Sciatic nerve (tissue), 2 donors: ENCODE measurements around the gene FPR3. TPM values are rescaled to one million over a fixed set of nuclear protein-coding genes. Genes with fewer than 3 reads are reported as not detected.
A peak's percentile ranks its signal among the peaks of the same experiment; 100 is the strongest.

Source experiments
- ATAC-seq: fragments of 200-7000 bp; cut with Tn5 transposase; one replicate; pipeline ENCODE4 v1.9.1; 2020; ENCODE audit warnings: mild to moderate bottlenecking, moderate library complexity
- DNase-seq: peaks from one replicate; pipeline ENCODE4 v3.0.0-alpha.2; 2020; ENCODE audit warnings: low spot score
- intact Hi-C: fragments of 100-400 bp; cut with DNase I; formaldehyde crosslinking; loops from one replicate; pipeline ENCODE4 v1.14.2; 2022
- total RNA-seq: library from RNA; stranded (reverse); fragmentation: NEBNext Ultra II Directional; extraction: Animal tissue kit (Norgen Biotek cat#: 25700); gene quantifications from one replicate; pipeline ENCODE4 v1.2.1, GENCODE V29; 2021
- donor health status: DM: no; HTN: no; CAD: no.
- donor health status: DM: no; HTN: no; CAD: no.

FPR3 gene
- total RNA-seq, 1 donor from 2014 or later = 8.8 TPM

DNA sequence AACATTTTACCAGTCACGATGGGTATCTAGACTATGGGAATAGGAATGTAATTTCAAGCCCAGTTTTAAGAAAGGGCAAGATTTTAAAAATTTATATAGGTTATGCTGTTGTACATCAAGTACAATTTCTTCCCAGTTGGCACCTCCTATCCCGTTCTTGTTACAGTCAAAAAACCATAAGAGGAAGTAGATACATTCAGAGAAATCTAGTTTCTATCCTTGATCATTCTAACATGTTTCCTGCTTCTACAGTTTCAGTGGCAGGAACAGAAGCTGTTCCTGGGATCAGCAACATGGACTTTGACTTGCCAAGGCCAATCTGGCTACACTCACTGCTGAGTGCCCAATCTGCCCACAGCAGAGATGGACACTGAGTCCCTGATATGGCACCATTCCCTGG, 14.7 kb upstream of the FPR3 start:
- intact Hi-C loops = no loop called here
- DNase-seq = no peak
- no peak for ATAC-seq

DNA sequence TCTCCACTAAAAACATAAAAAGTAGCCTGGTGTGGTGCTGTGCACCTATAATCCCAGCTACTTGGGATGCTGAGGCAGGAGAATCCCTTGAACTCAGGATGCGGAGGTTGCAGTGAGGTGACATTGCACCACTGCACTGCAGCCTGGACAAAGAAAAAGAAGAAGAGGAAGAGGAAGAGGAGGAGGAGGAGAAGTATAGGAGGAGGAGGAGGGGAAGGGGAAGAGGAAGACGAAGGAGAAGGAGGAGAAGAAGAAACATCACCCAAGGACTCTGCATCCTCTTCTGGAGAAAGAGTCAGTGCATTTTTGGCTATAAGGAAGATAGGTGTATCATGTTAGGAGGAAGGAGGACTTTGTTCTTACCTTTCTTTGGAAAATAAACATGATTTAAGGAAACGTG, 13.0 kb upstream of the FPR3 start:
- DNase-seq (no peak), ATAC-seq (no peak)
- intact Hi-C loops = no loop called here

DNA sequence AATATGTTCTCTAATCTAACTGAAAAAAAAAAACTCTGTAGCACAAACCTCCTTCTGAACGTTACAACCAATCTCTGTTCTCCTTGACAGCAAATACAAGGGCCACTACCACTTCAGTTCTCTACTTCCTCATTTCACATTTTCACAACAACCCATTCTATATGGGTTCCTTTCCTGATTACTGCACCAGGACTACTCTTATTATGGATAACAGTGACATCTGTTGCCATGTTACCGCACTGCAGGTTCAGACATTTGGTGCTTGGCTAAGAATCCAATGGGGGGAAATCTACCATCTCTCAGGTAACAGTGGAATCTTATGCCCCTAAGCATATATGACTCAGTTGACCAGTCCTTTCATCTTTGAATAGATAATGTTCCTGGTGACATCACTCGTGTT, 11.6 kb upstream of the FPR3 start:
- no peak for DNase-seq
- intact Hi-C loops = no loop called here

DNA sequence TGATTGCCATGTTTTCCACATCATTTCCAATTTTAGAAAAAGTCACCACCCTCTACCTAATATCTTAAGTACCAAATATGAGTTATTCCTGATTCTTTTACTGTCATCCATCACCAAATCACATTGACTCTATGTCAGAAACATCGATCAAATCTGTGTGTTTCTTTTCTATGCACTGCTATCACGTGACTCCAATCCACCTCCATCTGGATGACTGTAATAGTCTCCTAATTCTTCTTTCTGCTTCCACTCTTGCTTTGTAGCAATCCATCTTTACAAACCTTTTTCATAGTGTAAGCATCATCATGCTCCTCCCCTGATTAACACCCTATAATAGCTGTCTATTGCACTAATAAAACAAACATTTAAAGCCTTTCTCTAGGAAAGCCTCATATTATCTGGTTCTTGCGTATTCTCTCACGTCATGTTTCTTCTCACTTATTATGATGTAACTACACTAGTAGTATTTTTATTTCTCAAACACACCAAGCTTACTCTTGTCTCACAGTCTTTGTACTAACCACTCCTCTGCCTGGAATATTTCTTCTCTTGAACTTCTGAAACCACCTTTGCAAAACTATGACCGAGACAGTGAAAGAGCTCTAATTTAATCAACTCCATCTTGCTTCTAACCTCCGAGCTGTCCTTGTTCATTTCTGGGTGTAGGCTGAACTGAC, 10.7 kb upstream of the FPR3 start:
- intact Hi-C loops = no loop called here
- ATAC-seq = no peak
- no peak for DNase-seq

More for the DNA sequence above, 11.6 kb upstream of the FPR3 start:
- ATAC-seq = peak; percentile 51

DNA sequence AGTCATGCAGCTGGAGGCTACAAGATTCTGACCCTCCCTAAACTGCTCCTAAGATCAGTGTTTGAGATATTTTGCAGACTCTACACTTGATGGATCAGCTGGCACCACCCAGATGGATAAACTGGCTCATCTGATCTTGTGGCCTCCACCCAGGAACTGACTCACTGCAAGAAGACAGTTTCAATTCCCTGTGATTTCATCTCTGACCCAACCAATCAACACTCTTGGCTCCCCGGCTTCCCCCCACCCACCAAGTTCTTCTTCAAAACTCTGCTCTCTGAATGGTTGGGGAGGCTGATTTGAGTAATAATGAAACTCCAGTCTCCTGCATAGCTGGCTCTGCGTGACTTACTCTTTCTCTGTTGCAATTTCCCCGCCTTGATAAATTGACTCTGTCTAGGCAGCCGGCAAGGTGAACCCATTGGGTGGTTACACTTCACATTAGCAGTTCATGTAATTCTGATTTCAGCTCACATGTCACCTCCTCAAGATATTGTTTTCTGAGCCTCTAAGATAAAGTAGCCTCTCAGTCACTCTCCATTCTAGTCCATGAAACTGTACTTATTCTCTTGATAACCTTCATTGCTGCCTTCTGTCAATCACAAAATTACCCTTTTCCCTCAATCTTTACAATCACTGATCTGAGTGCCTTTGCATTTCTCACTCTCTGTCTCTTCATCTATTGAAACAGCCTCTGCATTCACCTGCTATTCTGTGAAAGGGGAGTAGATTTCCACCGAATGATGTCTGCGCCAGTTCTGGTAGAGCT, 9.9 kb upstream of the FPR3 start:
- DNase-seq (peak; percentile 62), ATAC-seq (peak; percentile 90)
- intact Hi-C loops = no loop called here

DNA sequence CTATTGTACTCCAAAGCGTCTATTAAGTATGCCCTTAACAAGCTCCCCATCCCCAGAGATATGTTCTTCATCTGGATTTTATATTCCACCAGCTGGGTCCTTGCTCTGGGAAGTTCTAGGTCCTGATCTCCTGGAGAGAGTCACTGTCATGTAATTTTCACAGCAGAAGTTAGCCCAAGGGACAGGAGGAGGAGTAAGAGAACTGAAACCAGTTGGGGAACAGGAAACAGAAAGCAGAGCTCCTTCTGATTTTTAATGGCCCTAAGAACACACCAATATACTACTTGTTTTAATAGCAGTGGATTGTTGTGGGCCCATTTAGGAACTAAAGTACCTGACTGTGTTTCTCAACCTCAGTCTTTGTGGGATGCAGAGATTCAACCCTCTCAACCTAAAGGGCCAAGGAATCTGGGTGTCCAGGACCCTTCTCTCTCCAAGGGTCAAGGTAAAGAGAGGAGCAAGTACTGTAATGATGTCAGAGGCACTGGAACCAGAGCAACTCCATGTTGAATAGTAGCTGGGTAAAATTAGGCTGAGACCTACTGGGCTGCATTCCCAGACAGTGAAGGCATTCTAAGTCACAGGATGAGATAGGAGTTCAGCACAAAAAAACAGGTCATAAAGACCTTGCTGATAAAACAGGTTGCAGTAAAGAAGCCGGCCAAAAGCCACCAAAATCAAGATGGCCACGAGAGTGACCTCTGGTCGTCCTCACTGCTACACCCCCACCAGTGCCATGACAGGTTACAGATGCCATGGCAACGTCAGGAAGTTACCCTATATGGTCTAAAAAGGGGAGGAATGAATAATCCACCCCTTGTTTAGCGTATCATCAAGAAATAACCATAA, 8.1 kb upstream of the FPR3 start:
- intact Hi-C loops = no loop called here
- peak; percentile 32 for ATAC-seq
- no peak for DNase-seq

DNA sequence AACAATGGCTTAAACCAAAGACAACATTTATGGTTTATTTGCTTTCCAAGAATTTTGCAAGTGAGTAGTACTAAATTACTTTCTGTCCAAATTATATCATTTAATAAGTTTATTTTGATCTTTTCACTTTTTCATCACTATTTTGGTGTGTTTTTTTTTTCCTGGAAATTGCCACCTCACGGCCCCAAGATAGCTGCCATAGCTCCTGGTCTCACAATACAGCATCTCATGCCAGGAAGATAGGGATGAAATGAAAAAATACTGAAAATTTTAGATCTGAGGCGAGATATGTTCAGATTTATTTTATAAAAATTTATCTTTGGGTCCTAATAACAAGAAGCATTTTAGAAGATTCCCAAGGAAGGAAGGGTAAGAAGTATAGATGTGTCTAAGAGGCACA, 6.9 kb upstream of the FPR3 start:
- intact Hi-C loops = no loop called here
- DNase-seq (no peak), ATAC-seq (no peak)

DNA sequence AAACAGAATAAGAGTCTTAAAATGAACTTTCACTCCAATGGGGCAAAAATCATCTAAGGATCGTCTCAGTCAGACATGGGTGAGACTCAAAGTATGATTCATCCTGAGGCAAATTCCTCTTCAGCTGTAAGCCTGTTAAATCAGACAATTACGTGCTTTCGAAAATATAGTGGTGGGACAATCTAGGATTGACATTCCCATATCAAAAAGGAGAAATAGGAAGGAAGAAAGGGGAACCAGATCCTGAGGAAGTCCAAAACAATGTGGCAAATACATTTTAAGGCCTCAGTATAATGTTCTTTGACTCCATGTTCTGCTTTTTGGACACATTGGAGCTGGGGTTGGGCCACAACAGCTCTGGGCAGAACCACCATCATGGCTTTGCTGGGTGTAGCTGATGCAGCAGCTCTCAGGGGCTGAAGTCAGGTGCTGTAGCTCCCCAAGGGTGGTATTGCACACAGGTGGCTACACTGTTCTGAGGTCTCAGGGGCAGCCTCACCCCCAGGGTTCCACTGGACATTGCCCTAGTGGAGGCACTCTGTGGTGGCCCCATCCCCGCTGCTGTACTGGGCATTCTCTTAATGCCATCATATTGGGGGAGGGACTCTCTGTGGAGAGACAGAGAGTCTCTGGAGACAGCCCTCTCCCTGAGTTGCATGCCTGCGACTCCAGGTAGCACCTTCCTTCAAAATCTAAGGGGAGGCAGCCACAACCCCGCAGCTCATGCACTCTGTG, 5.7 kb upstream of the FPR3 start:
- no peak for DNase-seq
- intact Hi-C loops = no loop called here
- no peak for ATAC-seq

DNA sequence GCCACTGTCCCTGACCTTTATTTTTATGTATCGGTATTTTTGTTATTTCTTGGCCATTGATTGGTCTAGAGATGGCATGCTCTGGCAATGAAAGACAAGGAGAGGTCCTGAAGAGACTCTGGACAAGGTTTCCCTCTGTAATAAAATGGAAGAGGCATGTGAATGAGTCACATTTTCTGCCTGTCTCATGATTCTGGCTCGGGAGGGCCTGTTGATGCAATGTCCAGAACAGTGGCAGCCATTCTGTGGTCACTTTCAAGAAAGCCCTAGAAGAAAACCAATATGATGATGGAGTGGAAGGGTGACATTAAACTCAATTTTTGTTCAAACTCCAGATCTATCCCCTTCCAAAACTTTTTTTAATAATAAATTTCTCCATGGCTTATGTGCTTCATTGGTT, 2.0 kb upstream of the FPR3 start:
- ATAC-seq (no peak), DNase-seq (no peak)
- intact Hi-C loops = no loop called here

DNA sequence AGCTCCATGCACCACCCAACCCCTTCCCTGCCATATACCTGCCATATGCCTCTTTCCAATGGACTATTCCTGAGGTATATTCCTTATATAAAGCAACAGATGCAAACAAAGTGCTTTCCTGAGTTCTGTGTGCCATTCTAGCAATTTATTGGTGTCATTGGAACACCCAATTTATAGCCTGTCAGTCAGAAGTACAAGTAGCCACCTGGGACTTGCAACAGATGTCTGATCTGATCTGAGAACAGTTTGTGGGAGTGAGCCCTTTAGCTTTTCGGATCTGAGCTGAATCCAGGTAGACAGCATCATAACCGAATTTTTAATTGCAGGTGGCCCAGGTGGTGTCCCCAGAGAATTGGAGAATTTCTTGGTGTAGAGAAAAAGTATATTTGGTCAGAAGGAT, 963 bp upstream of the FPR3 start:
- ATAC-seq = no peak
- no peak for DNase-seq
- intact Hi-C loops = no loop called here

DNA sequence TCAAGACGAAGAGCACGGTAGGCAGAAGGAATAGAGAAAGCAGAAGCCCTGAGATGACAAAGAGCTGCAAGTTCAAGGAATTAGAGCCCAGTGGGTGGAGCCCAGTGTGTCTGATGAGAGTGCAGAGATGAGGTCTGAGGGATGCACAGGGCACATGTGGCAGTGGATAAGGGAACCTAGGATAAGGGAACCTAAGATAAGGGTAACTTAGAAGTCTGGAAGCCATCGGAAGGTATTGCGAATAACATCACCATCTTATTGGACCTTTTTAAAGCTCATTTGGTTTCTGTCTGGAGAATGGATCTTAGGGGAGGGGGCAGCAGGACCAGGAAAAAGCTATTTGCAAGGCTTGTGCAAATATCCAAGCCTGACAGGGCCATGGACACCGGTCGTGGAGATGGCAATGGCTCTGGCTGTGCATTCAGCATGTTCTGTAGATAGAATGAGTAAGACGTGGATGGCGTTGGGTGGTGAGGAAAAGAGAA, 1.3 kb downstream of the FPR3 start:
- intact Hi-C loops = no loop called here
- DNase-seq (no peak), ATAC-seq (peak; percentile 45)

DNA sequence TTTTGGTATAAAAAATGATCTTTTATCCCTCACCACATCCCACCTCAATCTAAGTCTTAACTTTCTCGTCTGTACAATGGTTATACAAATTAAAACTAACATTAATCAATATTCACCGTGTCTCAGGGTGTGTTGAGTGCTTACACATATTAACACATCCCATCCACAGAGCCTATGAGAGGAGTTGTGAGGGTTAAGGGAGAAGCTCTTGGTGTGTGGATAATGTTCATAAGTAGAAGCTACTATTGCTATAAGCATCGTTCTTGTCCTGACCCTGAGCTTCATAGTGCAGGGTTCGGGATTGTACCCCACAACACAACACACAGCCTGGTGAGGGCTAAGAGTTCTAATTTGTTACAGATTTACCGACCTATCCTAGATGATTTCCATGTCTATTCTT, 2.5 kb downstream of the FPR3 start:
- ATAC-seq = no peak
- intact Hi-C loops = no loop called here
- no peak for DNase-seq

DNA sequence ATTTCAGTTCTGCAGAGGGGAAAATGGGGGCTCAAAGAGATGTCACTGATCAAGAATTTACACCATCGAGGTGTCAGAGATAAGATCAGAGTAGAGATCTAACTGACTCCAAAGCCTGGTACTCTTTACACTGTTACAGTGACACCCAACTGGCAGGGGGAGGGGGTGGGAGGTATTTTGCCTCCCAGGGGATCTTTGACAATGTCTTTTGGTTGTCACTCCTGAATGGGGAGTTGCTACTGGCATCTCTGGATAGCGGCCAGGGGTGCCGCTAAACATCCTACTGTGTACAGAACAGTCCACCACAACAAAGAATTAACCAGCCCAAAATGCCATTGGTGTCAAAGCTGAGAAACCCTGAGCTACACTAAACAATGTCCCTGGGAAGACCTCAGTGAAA, 3.1 kb downstream of the FPR3 start:
- intact Hi-C loops = no loop called here
- ATAC-seq = no peak

DNA sequence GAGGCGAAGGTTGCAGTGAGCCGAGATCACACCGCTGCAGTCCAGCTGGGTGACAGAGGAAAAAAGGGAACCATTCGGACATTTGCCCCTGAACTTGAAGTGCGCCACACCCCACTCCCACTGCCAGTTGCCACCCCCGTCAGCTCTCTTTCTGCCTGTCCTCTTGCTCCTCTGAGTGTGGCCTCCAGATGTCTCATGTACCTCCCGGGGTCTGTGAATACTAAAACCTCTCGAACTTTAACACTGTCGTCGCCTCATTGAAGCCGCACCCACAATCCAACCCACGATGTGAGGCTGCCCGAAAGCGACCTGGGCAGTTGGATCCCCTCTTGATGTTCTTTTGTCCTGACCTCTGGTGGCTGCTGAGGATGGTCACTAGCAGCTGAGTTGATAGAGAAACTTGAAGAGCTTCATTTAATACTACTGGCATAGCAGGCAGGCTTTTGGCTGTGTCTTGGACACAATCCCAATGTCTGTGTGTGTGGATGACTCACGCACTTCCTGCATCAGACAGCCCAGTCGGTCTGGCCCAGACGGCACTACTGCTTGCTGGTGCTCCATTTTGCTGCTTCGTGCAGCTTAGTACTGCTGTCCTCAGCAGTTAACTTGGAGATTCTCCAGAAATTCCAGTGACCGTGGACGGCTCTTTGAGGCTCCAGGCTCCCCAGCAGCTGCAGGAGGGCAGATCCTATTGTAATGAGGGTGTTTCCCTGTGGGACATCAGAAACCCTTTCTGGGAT, 4.2 kb downstream of the FPR3 start:
- peak; percentile 94 for ATAC-seq
- DNase-seq = peak; percentile 72
- intact Hi-C loops = no loop called here

More for the DNA sequence above, 3.1 kb downstream of the FPR3 start:
- DNase-seq = no peak

DNA sequence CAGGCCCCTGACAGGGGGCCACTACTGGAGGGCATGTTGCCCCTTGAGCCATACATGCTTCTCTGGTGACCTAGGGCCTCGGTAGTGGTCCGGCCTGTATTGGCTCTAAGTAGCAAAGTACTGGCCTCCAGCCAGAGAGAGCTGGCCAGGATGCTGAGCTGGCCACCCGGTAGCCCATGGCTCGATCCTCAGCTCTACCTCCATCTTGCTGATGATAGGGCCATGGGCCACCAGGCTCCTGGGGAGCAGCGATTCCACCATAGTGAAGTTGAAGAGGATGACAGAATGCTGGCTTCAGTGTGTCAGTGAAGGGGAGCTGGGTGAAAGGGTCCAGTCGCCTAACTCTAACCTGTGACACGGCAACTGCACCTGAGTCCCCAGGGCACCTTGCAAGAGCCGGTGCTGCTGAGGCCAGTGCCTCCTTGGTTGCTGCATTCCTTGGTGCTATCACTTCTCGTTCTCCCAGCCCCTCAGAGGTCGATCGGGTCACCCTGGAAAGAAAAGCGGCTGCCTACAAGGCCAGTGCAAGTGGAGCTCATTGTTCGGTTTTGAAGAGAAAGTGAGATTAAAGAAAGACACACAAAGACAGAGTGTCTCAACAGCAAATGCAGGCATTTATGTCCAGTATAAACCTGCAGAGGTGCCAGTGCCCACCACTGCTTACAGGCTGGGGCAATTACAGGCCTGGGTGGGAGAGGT, 5.0 kb downstream of the FPR3 start:
- DNase-seq = no peak
- peak; percentile 33 for ATAC-seq
- intact Hi-C loops = no loop called here

DNA sequence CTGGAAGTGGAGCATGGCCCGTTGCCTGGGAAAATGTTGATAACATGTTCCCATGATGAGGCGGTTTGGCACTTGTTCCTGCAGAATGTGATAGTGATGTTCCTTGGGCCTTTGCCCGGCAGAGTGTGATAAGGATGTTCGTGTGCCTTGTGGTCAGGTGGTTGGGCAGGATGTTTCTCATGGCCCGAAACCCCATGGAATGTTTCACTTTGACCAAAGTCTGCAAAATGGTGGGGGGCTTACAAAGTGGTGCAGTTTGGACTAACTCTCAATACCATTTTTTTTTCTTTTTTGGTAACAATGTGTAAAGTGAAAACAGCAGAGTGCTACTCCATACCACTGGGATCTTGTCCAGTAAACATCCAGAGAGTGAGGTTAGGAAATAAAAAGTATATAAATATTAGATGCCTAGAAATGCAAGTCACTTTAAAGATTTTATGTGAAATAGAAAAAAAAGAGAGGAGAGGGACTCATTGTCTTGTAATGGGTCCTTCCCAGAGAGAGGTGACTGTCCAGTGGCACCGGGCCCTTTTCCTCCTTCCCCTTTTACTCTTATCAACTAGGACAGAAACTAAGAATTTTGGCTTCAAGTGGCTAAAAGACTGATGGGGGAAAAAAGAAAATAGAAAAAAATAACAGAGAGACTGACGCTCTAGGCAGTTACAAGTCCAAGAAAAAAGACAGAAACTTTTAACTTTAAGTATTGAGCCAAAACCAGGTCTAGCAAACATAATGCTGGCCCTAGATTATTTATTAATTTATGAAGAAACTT, 5.7 kb downstream of the FPR3 start:
- intact Hi-C loops = no loop called here
- DNase-seq = no peak

DNA sequence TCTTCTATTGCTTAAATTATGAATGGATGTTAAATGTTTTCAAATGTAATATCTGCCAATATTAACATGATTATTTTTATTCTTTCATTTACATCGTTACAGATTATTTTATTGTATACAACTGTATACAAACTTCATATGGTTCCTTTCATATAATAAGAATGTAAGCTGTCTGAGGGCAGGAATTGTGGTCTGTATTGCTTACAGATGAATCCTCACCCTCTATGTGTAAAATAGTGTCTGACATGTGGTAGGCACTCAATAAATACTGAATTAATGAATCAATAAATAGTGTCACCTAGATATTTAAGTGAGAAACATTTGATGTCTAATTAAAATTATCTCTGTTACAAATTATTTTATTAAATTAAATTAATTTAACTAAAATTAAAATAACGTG, 7.8 kb downstream of the FPR3 start:
- DNase-seq (no peak), ATAC-seq (no peak)
- intact Hi-C loops = no loop called here

More for the DNA sequence above, 5.7 kb downstream of the FPR3 start:
- no peak for ATAC-seq
